ENCODE measurements around the gene MYRF.

DNA sequence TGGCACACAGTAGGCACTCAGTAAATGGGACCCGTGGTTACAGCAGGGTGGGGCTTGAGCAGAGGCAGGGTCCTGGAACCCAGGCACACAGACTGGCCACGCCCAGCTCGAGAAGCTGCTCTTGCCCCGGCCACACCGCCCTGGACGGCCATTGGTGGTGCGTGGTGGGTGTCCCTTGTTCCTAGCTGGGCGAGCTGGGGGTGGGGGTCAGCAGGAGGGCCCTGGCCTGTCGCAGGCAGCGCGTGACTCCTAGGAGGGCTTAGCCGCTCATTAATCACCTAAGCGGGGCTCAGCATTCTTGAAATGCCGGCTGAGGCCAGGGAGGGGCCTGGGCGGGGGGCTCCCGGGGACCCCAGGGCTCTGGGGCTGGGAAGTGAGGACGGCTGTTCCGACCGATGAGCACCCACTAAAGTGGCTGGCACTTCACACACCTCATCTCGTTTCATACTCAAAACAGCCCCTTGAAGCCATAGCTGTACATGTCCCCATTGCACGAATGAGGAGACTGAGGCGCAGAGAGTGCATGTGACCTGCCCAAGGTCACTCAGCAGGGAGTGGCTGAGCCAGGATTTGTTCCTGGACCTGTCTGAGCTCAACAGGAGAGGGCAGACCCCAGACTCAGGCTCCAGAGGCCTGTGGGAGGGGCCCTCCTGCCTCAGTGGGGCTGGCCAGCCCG, 11.6 kb downstream of the MYRF start:
- TF ChIP-seq, protein P1, sequence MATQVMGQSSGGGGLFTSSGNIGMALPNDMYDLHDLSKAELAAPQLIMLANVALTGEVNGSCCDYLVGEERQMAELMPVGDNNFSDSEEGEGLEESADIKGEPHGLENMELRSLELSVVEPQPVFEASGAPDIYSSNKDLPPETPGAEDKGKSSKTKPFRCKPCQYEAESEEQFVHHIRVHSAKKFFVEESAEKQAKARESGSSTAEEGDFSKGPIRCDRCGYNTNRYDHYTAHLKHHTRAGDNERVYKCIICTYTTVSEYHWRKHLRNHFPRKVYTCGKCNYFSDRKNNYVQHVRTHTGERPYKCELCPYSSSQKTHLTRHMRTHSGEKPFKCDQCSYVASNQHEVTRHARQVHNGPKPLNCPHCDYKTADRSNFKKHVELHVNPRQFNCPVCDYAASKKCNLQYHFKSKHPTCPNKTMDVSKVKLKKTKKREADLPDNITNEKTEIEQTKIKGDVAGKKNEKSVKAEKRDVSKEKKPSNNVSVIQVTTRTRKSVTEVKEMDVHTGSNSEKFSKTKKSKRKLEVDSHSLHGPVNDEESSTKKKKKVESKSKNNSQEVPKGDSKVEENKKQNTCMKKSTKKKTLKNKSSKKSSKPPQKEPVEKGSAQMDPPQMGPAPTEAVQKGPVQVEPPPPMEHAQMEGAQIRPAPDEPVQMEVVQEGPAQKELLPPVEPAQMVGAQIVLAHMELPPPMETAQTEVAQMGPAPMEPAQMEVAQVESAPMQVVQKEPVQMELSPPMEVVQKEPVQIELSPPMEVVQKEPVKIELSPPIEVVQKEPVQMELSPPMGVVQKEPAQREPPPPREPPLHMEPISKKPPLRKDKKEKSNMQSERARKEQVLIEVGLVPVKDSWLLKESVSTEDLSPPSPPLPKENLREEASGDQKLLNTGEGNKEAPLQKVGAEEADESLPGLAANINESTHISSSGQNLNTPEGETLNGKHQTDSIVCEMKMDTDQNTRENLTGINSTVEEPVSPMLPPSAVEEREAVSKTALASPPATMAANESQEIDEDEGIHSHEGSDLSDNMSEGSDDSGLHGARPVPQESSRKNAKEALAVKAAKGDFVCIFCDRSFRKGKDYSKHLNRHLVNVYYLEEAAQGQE (IDR thresholded peaks at IDR 0.05; ENCODE audit: insufficient replicate concordance, low read depth) = no peak
- TF ChIP-seq, protein P2, sequence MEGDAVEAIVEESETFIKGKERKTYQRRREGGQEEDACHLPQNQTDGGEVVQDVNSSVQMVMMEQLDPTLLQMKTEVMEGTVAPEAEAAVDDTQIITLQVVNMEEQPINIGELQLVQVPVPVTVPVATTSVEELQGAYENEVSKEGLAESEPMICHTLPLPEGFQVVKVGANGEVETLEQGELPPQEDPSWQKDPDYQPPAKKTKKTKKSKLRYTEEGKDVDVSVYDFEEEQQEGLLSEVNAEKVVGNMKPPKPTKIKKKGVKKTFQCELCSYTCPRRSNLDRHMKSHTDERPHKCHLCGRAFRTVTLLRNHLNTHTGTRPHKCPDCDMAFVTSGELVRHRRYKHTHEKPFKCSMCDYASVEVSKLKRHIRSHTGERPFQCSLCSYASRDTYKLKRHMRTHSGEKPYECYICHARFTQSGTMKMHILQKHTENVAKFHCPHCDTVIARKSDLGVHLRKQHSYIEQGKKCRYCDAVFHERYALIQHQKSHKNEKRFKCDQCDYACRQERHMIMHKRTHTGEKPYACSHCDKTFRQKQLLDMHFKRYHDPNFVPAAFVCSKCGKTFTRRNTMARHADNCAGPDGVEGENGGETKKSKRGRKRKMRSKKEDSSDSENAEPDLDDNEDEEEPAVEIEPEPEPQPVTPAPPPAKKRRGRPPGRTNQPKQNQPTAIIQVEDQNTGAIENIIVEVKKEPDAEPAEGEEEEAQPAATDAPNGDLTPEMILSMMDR (IDR thresholded peaks at IDR 0.05; ENCODE audit: insufficient read depth, low read length) = no peak
- TF ChIP-seq POLR2AphosphoS5 (IDR thresholded peaks at IDR 0.05; ENCODE audit: low read depth) = no peak
- no peak for TF ChIP-seq GABPA (IDR thresholded peaks at IDR 0.05; ENCODE audit: low read depth)
- no peak for TF ChIP-seq SPI1 (IDR thresholded peaks at IDR 0.05; ENCODE audit: borderline replicate concordance, low read depth)

Measured in HL-60 (cell line).